GM18951 (cell line): ENCODE measurements around the gene ABLIM1.

Experiments
- POLR2A ChIP-seq: IDR thresholded peaks from 4 replicates; pipeline ENCODE4 v1.6.1; 2011; ENCODE audit warnings: mild to moderate bottlenecking; ENCODE audit not compliant: insufficient read length, insufficient read depth; ENCODE audit errors: extremely low read depth
- in situ Hi-C: fragments of 300-500 bp; cut with MboI; formaldehyde crosslinking; loops from one replicate; pipeline ENCODE4 v1.12.0; 2022; ENCODE audit warnings: low sequenced_read_pairs, mixed read lengths, inconsistent platforms; ENCODE audit not compliant: unreplicated experiment

Gene ABLIM1

GRCh38 chr10:114508376-114508775 lies 149.7 kb downstream of the ABLIM1 start:
- in situ Hi-C loops: no loop called here
- TF ChIP-seq POLR2A: no peak

GRCh38 chr10:114507449-114507848 lies 150.6 kb downstream of the ABLIM1 start:
- no peak for TF ChIP-seq POLR2A
- in situ Hi-C loops: no loop called here

DNA sequence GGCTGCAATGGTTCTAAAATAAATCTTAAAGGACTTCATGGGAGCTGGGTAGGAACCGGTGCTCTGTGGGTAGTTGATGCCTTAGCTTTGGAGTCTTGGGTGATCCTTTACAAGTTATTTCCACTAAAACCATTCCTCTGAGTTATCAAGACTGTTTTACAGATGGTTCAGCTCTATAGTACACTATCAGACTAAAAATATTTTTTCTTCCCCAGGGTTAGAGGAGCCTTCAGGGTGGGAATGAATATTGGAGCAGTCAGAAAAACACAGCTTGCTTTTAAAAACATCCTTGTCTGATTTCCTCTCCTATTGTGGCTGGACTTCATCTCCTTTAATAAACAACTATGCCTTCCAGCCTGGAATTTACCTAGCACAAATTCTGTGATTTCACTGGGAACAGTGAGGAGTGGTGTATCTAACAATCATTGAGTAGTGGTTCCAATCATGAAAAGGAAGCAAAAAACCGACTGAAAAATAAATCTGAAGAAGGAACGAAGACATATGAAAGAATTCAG lies 151.1 kb downstream of the ABLIM1 start:
- in situ Hi-C loops: no loop called here
- TF ChIP-seq POLR2A: no peak

DNA sequence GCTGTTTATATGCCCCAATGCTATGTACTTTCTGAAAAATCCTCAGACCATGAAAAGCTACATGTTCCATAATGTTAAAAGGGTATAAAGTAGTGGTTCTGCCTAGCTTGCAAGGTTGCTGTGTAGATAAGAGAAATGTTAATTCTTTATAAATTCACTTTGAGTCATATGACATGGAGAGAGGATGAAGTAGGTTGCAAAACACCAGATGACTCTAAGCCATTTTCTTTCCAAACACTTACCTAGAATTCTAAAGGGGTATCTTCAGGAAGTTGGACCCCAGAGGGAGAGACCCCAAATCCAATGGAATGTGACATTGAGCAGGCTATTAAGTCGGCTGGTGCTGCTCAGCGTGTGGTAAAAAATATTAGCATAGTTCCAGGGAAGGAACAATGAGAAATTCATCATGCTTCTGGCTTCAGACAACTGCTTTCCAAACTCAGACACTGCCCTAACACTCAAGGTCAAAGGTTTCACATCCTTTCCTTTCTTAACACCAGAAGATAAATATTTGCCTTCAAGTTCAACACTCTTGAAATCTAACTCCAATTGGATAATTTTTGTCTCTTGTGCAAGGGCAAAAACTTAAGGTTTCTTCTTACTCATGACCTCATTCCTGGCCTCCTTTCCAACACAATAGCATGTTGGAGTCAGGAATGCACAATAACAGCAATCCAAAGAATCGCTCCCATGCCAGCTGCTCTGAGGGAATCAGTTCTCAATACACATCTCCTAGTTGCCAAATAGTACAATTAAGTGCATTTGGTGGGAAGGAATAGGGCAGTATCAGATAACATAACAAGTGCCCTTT lies 153.1 kb downstream of the ABLIM1 start:
- TF ChIP-seq POLR2A: no peak
- in situ Hi-C loops: no loop called here

DNA sequence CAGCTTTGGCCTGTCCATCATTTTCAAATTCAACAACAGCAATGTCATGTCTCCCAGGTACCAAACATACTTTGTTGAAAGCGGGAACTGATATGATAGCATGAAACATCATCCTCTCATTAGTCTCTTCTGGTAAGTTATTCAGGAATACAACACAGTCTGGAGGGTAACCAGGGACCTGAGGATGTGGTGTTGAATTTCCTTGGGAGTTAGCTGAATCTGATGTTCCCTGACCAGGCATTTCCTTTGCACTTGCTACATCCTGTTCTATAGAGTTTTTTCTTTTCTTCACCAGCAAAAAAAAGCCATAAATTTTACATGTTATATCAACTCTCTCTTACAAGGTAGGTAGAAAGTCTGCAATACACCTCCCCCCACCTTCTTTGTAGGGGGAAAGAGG lies 156.0 kb downstream of the ABLIM1 start:
- TF ChIP-seq POLR2A: no peak
- in situ Hi-C loops: no loop called here

GRCh38 chr10:114501650-114502049 lies 156.4 kb downstream of the ABLIM1 start:
- TF ChIP-seq POLR2A: no peak
- in situ Hi-C loops: no loop called here

GRCh38 chr10:114500643-114501042 lies 157.4 kb downstream of the ABLIM1 start:
- in situ Hi-C loops: no loop called here
- TF ChIP-seq POLR2A: no peak

DNA sequence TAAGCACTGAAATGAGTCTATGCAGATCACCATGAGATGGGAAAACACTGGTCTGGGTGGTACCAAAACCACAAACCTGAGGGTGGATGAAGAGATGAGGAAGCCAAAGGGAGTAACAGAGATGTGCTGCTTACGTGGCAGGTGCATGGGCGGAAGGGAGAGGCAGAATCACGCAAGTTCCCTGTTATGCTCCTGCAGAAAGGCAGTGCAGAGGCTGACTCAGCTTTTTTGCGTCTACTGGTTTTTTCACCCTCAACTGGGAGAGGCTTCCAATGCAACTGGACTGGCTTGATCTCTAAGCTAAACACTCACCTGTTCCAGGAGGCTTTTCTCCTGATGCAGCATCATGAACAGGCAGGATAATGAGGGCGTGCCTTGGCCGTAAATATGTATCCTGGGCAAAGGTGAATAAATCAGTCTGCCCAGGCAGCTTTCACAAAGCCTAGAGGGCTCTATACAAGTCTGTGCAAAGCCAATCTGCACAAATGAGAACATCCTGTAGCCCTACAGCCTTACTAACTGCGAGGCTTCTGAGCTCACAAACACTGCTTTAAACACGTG lies 158.4 kb downstream of the ABLIM1 start:
- no peak for TF ChIP-seq POLR2A
- in situ Hi-C loops: no loop called here

DNA sequence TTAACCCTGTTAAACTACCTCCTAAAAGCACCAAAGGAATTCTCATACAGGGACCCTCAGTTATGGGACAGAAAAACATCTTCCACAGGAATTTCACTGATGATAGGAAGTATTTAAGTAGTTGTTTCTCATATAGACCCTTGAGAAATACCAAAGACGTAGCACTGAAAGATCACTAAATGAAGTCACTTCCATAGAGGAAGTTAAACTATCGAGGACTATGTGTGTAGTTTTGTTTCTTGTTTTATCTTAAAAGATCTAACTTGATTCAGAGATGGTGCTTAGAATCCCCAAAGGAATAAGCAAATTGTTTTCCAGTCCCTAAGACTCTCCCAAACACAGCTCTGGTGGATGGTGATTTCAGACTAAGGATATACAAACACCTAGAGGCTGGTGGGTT lies 159.0 kb downstream of the ABLIM1 start:
- TF ChIP-seq POLR2A: no peak
- in situ Hi-C loops: no loop called here

- no peak for TF ChIP-seq POLR2A
- in situ Hi-C loops: no loop called here
These were observed 159.5 kb downstream of the ABLIM1 start for GRCh38 chr10:114498413-114499111.

- in situ Hi-C loops: no loop called here
These were observed 162.8 kb downstream of the ABLIM1 start for GRCh38 chr10:114495303-114495702.

DNA sequence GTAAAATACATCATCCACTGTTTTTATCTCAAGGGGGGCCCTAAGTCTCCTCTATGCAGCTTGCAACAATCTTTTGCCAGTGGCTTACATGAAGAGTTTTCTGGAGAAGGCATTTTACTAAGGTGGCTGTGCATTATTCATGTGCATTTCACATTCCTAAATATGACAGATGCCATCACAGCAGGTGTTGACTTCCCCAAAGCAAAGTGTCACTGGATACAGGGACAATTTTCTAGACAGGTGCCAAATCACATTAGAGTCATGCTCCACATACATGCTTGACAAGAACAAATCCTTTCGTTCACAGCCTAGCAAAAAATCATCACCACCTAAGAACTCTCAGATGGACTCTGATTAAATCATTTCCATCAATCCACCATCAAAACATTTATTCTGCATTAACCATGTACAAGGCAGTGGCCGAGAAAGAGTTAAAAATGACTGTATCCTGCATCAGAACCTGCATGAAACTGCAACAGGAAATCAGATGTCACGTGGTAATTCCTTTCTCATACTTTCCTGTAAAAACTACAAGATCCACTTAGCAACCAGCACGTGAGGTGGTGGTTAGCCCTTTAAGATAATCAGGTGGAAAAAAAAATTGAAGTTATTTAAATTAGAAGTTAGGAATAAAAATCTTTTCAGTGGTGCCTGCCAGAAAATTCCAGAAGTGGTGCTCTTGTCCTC lies 165.6 kb downstream of the ABLIM1 start:
- in situ Hi-C loops: no loop called here
- no peak for TF ChIP-seq POLR2A

More at GRCh38 chr10:114495303-114495702, 162.8 kb downstream of the ABLIM1 start:
- no peak for TF ChIP-seq POLR2A

DNA sequence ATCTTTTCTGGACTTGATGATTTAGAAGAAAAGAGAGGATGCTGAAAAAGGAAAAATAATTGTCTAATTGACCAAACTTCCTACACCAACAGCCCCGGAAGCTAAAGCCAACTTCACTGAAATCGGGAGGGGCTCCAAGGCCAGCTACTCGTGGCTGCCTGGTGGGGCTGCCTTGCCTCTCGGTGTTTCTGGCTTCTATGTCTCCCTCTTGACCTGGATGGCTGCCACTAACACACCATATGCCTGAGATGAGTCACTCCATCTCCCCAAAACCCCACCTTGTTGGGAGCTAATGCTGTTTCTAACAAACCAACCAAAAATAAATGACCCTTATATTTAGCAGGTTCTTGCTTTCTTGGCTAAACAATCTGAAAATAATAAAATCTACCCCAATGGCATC lies 166.1 kb downstream of the ABLIM1 start:
- TF ChIP-seq POLR2A: no peak
- in situ Hi-C loops: no loop called here

DNA sequence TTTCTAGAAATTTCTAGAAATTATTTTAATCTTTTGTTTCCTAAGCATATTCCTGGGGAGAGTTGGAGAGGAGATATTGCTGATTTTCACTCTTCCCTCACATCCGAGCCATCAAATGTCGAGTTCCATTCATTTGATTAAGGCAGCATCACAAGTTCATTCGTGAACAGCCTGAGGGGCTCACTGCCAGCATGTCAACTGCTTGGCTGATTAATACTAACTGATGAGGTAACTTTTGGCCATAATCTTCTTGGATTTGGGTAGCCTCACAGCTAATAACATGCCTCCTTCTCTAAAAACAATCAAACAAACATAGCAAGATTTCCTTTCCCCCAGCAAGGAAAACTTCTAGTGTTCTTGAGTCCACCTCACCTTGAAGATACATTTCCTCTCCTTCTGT lies 166.7 kb downstream of the ABLIM1 start:
- in situ Hi-C loops: no loop called here
- no peak for TF ChIP-seq POLR2A
